Thoracic aorta (tissue), 2 donors: Measurements from ENCODE around the gene STAT4. TPM values are rescaled to one million over a fixed set of nuclear protein-coding genes. Genes with fewer than 3 reads are reported as not detected.

Source experiments
- ATAC-seq: fragments of 150-250 bp; one replicate; pipeline ENCODE4 v1.8.0; 2017; ENCODE audit warnings: low read depth; ENCODE audit not compliant: insufficient number of reproducible peaks, low FRiP score
- DNase-seq: peaks from one replicate; pipeline ENCODE4 v3.0.0-alpha.2; 2020; ENCODE audit warnings: low spot score
- H3K27ac ChIP-seq, 2 donors: fragments of 200-600 bp; sonication (generic); 1 replicate in 1 of 2; 2 replicates in 1 of 2; pipeline ENCODE4 v1.5.1; 2016; ENCODE audit warnings: mild to moderate bottlenecking in 2 of 2, moderate library complexity in 2 of 2
- H3K27me3 ChIP-seq: fragments of 200-600 bp; sonication (generic); replicated peaks from 2 replicates; pipeline ENCODE4 v1.6.0; 2016; ENCODE audit warnings: mild to moderate bottlenecking; ENCODE audit not compliant: insufficient read depth
- H3K36me3 ChIP-seq: fragments of 200-600 bp; sonication (generic); one replicate; pipeline ENCODE4 v1.5.1; 2016
- H3K4me1 ChIP-seq, 2 donors: fragments of 200-600 bp; sonication (generic); 1 replicate in 1 of 2; 2 replicates in 1 of 2; pipeline versions ENCODE4 v1.5.1 to v1.6.0; 2016; ENCODE audit warnings: low read depth in 2 of 2, mild to moderate bottlenecking in 1 of 2; ENCODE audit not compliant: control insufficient read depth in 1 of 2
- H3K4me3 ChIP-seq: fragments of 200-600 bp; sonication (generic); 2 replicates; pipeline ENCODE4 v1.5.1; 2016; ENCODE audit warnings: mild to moderate bottlenecking
- H3K9me3 ChIP-seq: fragments of 200-600 bp; sonication (generic); 2 replicates; pipeline ENCODE4 v1.5.1; 2016
- total RNA-seq, 2 donors: library from RNA; depleted of rRNA; stranded (reverse); fragments of >200 nt; gene quantifications; one replicate each; pipeline versions ENCODE4 v1.1.0 to v1.2.3, GENCODE V29; 2016
- TF ChIP-seq, protein P1 (sequence below): fragments of 200-600 bp; sonication (generic); IDR thresholded peaks from one replicate; pipeline ENCODE4 v1.5.1; 2019; ENCODE audit warnings: antibody characterized with exemption

Gene STAT4
- total RNA-seq, 2 donors from 2014 or later: 2.7 to 6.6 TPM

DNA sequence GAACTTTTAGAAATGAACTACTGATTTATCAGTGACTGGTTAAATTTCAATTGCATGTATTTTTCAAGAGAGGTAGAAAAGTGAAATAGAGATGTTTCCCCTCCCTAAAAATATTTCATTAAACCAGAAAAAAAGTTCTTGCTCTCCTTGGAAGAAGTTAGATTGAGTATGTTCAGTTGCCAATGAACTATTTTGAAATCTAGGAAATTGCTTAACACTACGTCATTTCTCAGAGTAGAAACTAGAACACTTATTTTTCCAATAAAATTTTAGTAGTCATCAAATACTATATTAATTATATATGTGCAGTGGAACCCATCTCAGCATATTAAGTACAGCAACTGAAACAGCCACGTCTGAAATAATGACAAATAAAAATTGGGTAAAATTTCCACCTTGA is 85.0 kb downstream of the STAT4 start:
- no peaks in the 10 kb centered on the region for H3K27me3 ChIP-seq
- TF ChIP-seq, protein P1, sequence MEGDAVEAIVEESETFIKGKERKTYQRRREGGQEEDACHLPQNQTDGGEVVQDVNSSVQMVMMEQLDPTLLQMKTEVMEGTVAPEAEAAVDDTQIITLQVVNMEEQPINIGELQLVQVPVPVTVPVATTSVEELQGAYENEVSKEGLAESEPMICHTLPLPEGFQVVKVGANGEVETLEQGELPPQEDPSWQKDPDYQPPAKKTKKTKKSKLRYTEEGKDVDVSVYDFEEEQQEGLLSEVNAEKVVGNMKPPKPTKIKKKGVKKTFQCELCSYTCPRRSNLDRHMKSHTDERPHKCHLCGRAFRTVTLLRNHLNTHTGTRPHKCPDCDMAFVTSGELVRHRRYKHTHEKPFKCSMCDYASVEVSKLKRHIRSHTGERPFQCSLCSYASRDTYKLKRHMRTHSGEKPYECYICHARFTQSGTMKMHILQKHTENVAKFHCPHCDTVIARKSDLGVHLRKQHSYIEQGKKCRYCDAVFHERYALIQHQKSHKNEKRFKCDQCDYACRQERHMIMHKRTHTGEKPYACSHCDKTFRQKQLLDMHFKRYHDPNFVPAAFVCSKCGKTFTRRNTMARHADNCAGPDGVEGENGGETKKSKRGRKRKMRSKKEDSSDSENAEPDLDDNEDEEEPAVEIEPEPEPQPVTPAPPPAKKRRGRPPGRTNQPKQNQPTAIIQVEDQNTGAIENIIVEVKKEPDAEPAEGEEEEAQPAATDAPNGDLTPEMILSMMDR: no peak
- DNase-seq (no peak), ATAC-seq (no peak)
- H3K4me1 ChIP-seq: peaks cover 0 to 9% of the 10 kb centered on the region in 2 donors
- H3K27ac ChIP-seq: no peak overlapping the region
- no peaks in the 10 kb centered on the region for H3K36me3 ChIP-seq
- H3K9me3 ChIP-seq: no peaks in the 10 kb centered on the region
- H3K4me3 ChIP-seq: no peak overlapping the region

DNA sequence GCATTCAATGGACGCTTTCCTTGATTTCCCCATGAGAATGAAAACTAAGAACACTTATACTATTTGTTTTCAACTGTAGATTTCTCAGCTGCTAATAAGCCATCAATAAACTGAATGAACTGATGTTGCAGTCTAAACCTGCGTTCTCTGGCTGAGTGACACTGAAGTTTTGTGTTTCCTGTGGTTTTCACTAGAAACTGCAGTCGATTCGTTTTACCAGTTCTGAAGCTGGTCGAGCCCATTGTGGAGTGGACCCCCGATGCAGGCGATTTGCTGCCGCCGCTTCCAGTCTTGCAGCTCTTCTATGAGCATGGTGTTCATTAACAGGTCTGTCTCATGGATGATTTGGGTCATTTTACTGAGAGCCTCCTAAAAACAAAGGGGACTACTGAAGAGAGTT is 86.2 kb downstream of the STAT4 start:
- H3K36me3 ChIP-seq: no peaks in the 10 kb centered on the region
- H3K27me3 ChIP-seq: no peaks in the 10 kb centered on the region
- TF ChIP-seq, protein P1: no peak
- no peaks in the 10 kb centered on the region for H3K9me3 ChIP-seq
- no peak overlapping the region for H3K4me3 ChIP-seq
- ATAC-seq (no peak), DNase-seq (no peak)
- no peak overlapping the region for H3K27ac ChIP-seq
- H3K4me1 ChIP-seq: peaks cover 0 to 9% of the 10 kb centered on the region in 2 donors

DNA sequence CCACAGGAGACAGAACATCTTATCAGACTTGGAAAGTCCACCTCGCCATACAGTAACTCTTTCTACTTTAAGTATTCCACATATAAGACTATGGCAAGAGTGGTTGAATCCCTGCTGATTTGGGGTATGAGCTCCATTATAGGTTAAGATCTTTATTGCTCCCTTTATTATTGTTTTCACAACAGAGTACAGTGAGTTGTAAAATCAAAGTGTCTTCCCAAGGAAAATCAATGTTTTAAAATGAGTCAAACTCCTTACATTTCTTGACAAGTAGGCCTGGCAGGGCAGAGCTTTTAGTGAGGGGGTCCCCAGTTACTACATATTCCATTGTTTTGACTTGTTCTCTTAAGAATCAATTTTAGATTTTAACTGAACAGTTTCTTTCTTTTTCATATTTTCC is 87.2 kb downstream of the STAT4 start:
- no peaks in the 10 kb centered on the region for H3K9me3 ChIP-seq
- no peak overlapping the region for H3K4me3 ChIP-seq
- ATAC-seq (no peak), DNase-seq (no peak)
- peaks cover 0 to 9% of the 10 kb centered on the region in 2 donors for H3K4me1 ChIP-seq
- TF ChIP-seq, protein P1: no peak
- no peaks in the 10 kb centered on the region for H3K27me3 ChIP-seq
- H3K27ac ChIP-seq: no peak overlapping the region
- H3K36me3 ChIP-seq: no peaks in the 10 kb centered on the region

DNA sequence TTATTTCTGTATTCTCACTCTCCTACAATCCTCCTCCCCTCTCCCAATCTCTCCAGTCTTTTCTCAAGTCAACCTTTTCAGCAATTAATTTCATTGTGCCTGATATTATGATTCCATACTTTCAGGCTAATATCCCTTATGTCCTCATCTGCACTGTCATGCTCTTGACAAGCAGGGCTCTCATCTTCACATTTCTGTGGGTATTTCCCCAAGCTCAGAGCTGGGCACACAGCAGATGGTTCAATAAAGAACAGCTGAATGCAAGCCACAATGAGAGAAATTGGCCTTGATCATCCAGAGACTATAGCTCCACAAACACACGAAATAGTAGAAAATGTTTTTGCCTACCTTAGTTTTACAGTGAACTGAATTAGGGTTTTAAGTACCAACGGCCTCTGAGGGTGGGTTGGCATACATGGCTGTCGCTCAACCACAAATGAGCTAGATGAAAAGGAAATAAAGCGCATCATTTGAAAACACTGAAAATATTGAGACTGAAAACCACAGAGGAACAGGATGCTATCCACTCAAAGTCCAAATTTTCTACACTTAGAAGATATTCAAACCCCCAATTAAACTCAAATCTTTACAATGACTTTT is 89.3 kb downstream of the STAT4 start:
- TF ChIP-seq, protein P1: no peak
- Histone ChIP-seq H3K27me3 (no peaks in the 10 kb centered on the region), H3K4me1 (peaks cover 0 to 6% of the 10 kb centered on the region in 2 donors), H3K4me3 (no peak overlapping the region), H3K27ac (no peak overlapping the region), H3K36me3 (no peaks in the 10 kb centered on the region), H3K9me3 (no peaks in the 10 kb centered on the region)
- no peak for DNase-seq
- ATAC-seq: no peak

DNA sequence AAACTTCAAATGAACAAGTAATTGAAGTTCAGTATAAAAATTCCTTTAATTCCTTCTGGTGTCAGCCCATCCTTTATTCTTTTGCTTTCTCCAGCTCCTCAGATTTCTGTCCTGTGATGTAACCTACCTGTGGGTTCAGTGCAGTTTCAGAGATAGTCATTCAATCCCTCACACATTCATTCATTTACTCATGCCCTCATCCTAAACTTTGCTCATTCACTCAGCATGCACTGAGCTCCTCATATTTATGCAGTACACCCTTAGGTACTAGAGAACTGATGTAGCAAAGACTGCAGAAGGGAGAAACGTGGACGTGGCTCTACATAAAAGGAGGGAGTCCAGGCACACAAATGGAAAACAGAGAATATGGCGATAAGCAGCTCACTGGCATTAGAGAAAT is 91.5 kb downstream of the STAT4 start:
- ATAC-seq: no peak
- no peaks in the 10 kb centered on the region for H3K4me1 ChIP-seq
- H3K27ac ChIP-seq: no peak overlapping the region
- H3K9me3 ChIP-seq: no peaks in the 10 kb centered on the region
- TF ChIP-seq, protein P1: no peak
- no peaks in the 10 kb centered on the region for H3K36me3 ChIP-seq
- no peaks in the 10 kb centered on the region for H3K27me3 ChIP-seq
- H3K4me3 ChIP-seq: no peak overlapping the region
- DNase-seq: no peak
